CD4-positive, alpha-beta T cell treated with Interleukin-15 for 4 hours (primary cell): ENCODE results near the gene BCAS1.

Experiments
- DNase-seq: peaks from one replicate; pipeline ENCODE4 v3.0.0-alpha.2; 2020; ENCODE audit warnings: low spot score

The BCAS1 gene

GRCh38 chr20:54103067-54103761 is 32.8 kb upstream of the BCAS1 start:
- peak; percentile 68 for DNase-seq

- DNase-seq = no peak
These were observed 32.1 kb upstream of the BCAS1 start for GRCh38 chr20:54102543-54102942.

GRCh38 chr20:54100563-54100962 is 30.2 kb upstream of the BCAS1 start:
- DNase-seq = no peak

- DNase-seq = no peak
These were observed 29.5 kb upstream of the BCAS1 start for GRCh38 chr20:54099894-54100293.

GRCh38 chr20:54098047-54098446 is 27.7 kb upstream of the BCAS1 start:
- DNase-seq = no peak

GRCh38 chr20:54097236-54097529 is 26.8 kb upstream of the BCAS1 start:
- DNase-seq = no peak

GRCh38 chr20:54095824-54096223 is 25.4 kb upstream of the BCAS1 start:
- no peak for DNase-seq

GRCh38 chr20:54094268-54094580 is 23.8 kb upstream of the BCAS1 start:
- DNase-seq = no peak

- no peak for DNase-seq
These were observed 23.3 kb upstream of the BCAS1 start for GRCh38 chr20:54093423-54094267.

GRCh38 chr20:54092021-54092420 is 21.6 kb upstream of the BCAS1 start:
- DNase-seq = no peak

- DNase-seq = no peak
These were observed 20.7 kb upstream of the BCAS1 start for GRCh38 chr20:54091120-54091480.

- no peak for DNase-seq
These were observed 20.1 kb upstream of the BCAS1 start for GRCh38 chr20:54090230-54091119.

- no peak for DNase-seq
These were observed 18.0 kb upstream of the BCAS1 start for GRCh38 chr20:54088430-54088829.

GRCh38 chr20:54086507-54087039 is 16.2 kb upstream of the BCAS1 start:
- no peak for DNase-seq

GRCh38 chr20:54085910-54086309 is 15.5 kb upstream of the BCAS1 start:
- DNase-seq = no peak

GRCh38 chr20:54085425-54085824 is 15.0 kb upstream of the BCAS1 start:
- DNase-seq = no peak

- no peak for DNase-seq
These were observed 14.5 kb upstream of the BCAS1 start for GRCh38 chr20:54084727-54085388.

- DNase-seq = no peak
These were observed 13.8 kb upstream of the BCAS1 start for GRCh38 chr20:54084193-54084592.

- DNase-seq = no peak
These were observed 13.1 kb upstream of the BCAS1 start for GRCh38 chr20:54083459-54083858.

- no peak for DNase-seq
These were observed 11.7 kb upstream of the BCAS1 start for GRCh38 chr20:54082100-54082499.

GRCh38 chr20:54079652-54080051 is 9.3 kb upstream of the BCAS1 start:
- no peak for DNase-seq

GRCh38 chr20:54078296-54078984 is 8.0 kb upstream of the BCAS1 start:
- DNase-seq = peak; percentile 28
